Esophagus squamous epithelium (tissue), 5 donors: ENCODE data around the gene MOAP1. TPM values are rescaled to one million over a fixed set of nuclear protein-coding genes. Genes with fewer than 3 reads are reported as not detected.

Source experiments
- DNase-seq: peaks from one replicate; lab custom pipeline; 2025; lab: John Stamatoyannopoulos, UW
- H3K27ac ChIP-seq, 4 donors: fragments of 200-600 bp; sonication (generic); one replicate each; pipeline ENCODE4 v1.5.1; 2016 to 2019; ENCODE audit warnings: mild to moderate bottlenecking in 1 of 4
- H3K27me3 ChIP-seq, 4 donors: fragments of 200-600 bp; sonication (generic); 1 replicate in 3 of 4; 2 replicates in 1 of 4; pipeline versions ENCODE4 v1.5.1 to v1.6.0; 2017 to 2021; ENCODE audit warnings: antibody characterized with exemption in 1 of 4
- H3K36me3 ChIP-seq, 3 donors: fragments of 200-600 bp; sonication (generic); one replicate each; pipeline ENCODE4 v1.5.1; 2016 to 2019
- H3K4me1 ChIP-seq, 3 donors: fragments of 200-600 bp; sonication (generic); one replicate each; pipeline ENCODE4 v1.5.1; 2017 to 2019
- H3K4me3 ChIP-seq, 4 donors: fragments of 200-600 bp; sonication (generic); 1 replicate in 3 of 4; 2 replicates in 1 of 4; pipeline ENCODE4 v1.5.1; 2016 to 2019; ENCODE audit warnings: mild to moderate bottlenecking in 2 of 4, moderate library complexity in 1 of 4
- H3K9me3 ChIP-seq, 3 donors: fragments of 200-600 bp; sonication (generic); one replicate each; pipeline ENCODE4 v1.5.1; 2016 to 2019
- POLR2A ChIP-seq, 4 donors: fragments of 450-650 bp; IDR thresholded peaks; one replicate each; pipeline ENCODE4 v1.6.1; 2017; ENCODE audit warnings: antibody characterized with exemption in 4 of 4, mild to moderate bottlenecking in 4 of 4, moderate library complexity in 3 of 4
- WGBS, 2 donors: methylation state at CpG; one replicate each; pipeline ENCODE4 v1.1.5; 2018; 5-methylcytosine and 5-hydroxymethylcytosine counted together
- intact Hi-C: fragments of 100-400 bp; cut with DNase I; formaldehyde crosslinking; loops from one replicate; pipeline ENCODE4 v1.15.0; 2022
- total RNA-seq, 4 donors: library from RNA; depleted of rRNA; stranded (reverse); fragments of >200 nt; gene quantifications; one replicate each; pipeline ENCODE4 v1.1.0, GENCODE V29; 2016
- TF ChIP-seq, protein P1 (sequence below), 6 experiments: fragments of 450-650 bp in 4 of 6; fragments of 200-600 bp in 2 of 6; sonication (generic) in 2 of 6; IDR thresholded peaks; one replicate each; pipeline ENCODE4 v1.5.1; 2016 to 2019; ENCODE audit warnings: antibody characterized with exemption in 6 of 6, mild to moderate bottlenecking in 4 of 6, moderate library complexity in 4 of 6
- donor health status: DM: yes; HTN: yes; CAD: no.

MOAP1 gene
- total RNA-seq, 4 donors from 2014 or later, result 4.9 to 28.8 (median 11.5) TPM

- WGBS, 2 donors, result 71 to 83% methylated on average over 7 of the region's 7 CpGs
- intact Hi-C loops, result no loop called here
- no peaks in the 10 kb centered on the region for H3K27me3 ChIP-seq
- DNase-seq, result no peak
- H3K9me3 ChIP-seq, result no peaks in the 10 kb centered on the region
- H3K4me1 ChIP-seq, result peaks cover 0 to 12% (median 0%) of the 10 kb centered on the region in 3 donors
- no peak overlapping the region for H3K27ac ChIP-seq
- no peaks in the 10 kb centered on the region for H3K36me3 ChIP-seq
- TF ChIP-seq POLR2A (IDR thresholded peaks at IDR 0.05), result no peak
- TF ChIP-seq, protein P1, sequence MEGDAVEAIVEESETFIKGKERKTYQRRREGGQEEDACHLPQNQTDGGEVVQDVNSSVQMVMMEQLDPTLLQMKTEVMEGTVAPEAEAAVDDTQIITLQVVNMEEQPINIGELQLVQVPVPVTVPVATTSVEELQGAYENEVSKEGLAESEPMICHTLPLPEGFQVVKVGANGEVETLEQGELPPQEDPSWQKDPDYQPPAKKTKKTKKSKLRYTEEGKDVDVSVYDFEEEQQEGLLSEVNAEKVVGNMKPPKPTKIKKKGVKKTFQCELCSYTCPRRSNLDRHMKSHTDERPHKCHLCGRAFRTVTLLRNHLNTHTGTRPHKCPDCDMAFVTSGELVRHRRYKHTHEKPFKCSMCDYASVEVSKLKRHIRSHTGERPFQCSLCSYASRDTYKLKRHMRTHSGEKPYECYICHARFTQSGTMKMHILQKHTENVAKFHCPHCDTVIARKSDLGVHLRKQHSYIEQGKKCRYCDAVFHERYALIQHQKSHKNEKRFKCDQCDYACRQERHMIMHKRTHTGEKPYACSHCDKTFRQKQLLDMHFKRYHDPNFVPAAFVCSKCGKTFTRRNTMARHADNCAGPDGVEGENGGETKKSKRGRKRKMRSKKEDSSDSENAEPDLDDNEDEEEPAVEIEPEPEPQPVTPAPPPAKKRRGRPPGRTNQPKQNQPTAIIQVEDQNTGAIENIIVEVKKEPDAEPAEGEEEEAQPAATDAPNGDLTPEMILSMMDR (IDR thresholded peaks at IDR 0.05), result no peak
- H3K4me3 ChIP-seq, result no peak overlapping the region
These were observed 31.6 kb downstream of the MOAP1 start for GRCh38 chr14:93153121-93153520.

DNA sequence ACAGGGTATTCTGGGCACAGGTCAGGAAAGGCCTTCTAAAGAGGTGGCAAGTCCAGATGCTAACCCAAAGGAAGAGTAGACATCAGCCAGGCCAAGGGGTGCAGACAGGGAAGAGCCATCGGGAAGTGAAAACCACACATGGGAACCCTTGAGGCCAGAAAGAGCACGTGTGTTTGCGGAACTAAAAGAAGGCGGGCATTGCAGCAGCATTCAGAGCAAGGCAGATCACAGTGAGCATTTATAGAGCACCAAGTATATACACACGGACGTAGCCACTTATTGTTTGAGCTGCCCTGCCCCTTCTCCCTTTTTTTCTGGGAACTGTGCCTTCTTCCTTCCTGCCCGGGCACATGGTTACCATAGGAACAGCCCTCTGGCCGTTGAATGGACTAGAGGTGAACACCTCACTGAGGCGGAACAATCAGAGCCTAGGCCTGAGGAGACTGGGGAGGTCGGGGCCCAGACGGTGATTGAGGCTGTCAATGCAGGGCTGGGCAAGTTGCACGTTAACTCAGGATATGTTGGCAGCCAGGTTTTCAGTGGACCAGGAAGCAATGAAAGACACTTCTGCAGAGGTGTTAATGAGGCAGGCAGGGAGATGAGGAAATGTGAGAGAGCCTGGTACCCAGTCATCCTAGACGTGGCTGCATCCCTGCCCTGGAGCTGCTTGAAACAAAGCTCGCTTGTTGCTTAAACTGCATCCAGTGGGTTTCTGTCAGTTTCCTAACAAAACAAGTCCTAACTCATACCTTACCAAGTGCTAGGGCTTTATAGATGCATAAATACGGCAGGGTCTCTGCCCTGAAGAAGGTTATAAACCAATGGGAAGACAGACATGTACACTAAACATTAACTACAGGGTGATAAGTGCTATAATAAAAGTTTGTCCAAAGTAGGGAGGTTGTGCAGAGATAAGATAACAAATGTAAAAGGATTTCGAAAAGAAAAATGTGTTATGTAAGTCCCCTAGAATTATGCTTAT lies 34.2 kb downstream of the MOAP1 start:
- intact Hi-C loops, result no loop called here
- no peak overlapping the region for H3K4me3 ChIP-seq
- 34 to 40% methylated on average over 11 to 15 of the region's 16 CpGs for WGBS, 2 donors
- DNase-seq, result no peak
- TF ChIP-seq POLR2A (IDR thresholded peaks at IDR 0.05), result no peak
- TF ChIP-seq, protein P1 (IDR thresholded peaks at IDR 0.05), result no peak
- no peaks in the 10 kb centered on the region for H3K9me3 ChIP-seq
- H3K27me3 ChIP-seq, result no peaks in the 10 kb centered on the region
- peaks cover 0 to 12% (median 0%) of the 10 kb centered on the region in 3 donors for H3K4me1 ChIP-seq
- H3K27ac ChIP-seq, result no peak overlapping the region
- no peaks in the 10 kb centered on the region for H3K36me3 ChIP-seq

- intact Hi-C loops, result no loop called here
- 90 to 96% methylated on average over 7 to 8 of the region's 8 CpGs for WGBS, 2 donors
These were observed 35.7 kb downstream of the MOAP1 start for GRCh38 chr14:93148979-93149378.

GRCh38 chr14:93146119-93146518 lies 38.6 kb downstream of the MOAP1 start:
- H3K27me3 ChIP-seq, result no peaks in the 10 kb centered on the region
- H3K9me3 ChIP-seq, result no peaks in the 10 kb centered on the region
- no peaks in the 10 kb centered on the region for H3K36me3 ChIP-seq
- no peak overlapping the region for H3K27ac ChIP-seq
- no peak for DNase-seq
- H3K4me3 ChIP-seq, result no peak overlapping the region
- TF ChIP-seq, protein P1 (IDR thresholded peaks at IDR 0.05), result no peak
- TF ChIP-seq POLR2A (IDR thresholded peaks at IDR 0.05), result no peak
- WGBS, 2 donors, result 73 to 79% methylated on average over 8 to 9 of the region's 9 CpGs
- peaks cover 0 to 10% (median 0%) of the 10 kb centered on the region in 3 donors for H3K4me1 ChIP-seq
- intact Hi-C loops, result no loop called here

More at GRCh38 chr14:93148979-93149378, 35.7 kb downstream of the MOAP1 start:
- TF ChIP-seq, protein P1 (IDR thresholded peaks at IDR 0.05), result no peak
- TF ChIP-seq POLR2A (IDR thresholded peaks at IDR 0.05), result no peak
- no peaks in the 10 kb centered on the region for H3K9me3 ChIP-seq
- H3K4me1 ChIP-seq, result peaks cover 0 to 12% (median 0%) of the 10 kb centered on the region in 3 donors
- no peak overlapping the region for H3K4me3 ChIP-seq
- no peak for DNase-seq
- H3K27ac ChIP-seq, result no peak overlapping the region
- H3K36me3 ChIP-seq, result no peaks in the 10 kb centered on the region
- H3K27me3 ChIP-seq, result no peaks in the 10 kb centered on the region
